K562 (cell line): Measurements from ENCODE around the gene EHBP1L1. TPM values are rescaled to one million over a fixed set of nuclear protein-coding genes. Genes with fewer than 3 reads are reported as not detected.

ENCODE experiments used
- DIDO1 ChIP-seq: fragments of 450-650 bp; IDR thresholded peaks from 2 replicates; pipeline ENCODE4 v1.6.1; 2016; ENCODE audit warnings: low read depth, missing biosample characterization, missing genetic modification characterization
- ELF4 ChIP-seq: fragments of 450-650 bp; formaldehyde crosslinking; IDR thresholded peaks from 2 replicates; pipeline ENCODE4 v1.4.0; 2022; ENCODE audit warnings: missing genetic modification characterization
- FOSL1 ChIP-seq: fragments of 200-800 bp; sonication (Bioruptor generic); conservative IDR thresholded peaks from 2 replicates; pipeline ENCODE4 v1.6.1; 2016; ENCODE audit warnings: missing genetic modification characterization, missing compliant biosample characterization
- LEF1 ChIP-seq: fragments of 450-650 bp; IDR thresholded peaks from 2 replicates; pipeline ENCODE4 v1.6.1; 2016; ENCODE audit warnings: mild to moderate bottlenecking
- MTA3 ChIP-seq: fragments of 450-650 bp; formaldehyde crosslinking; IDR thresholded peaks from 2 replicates; pipeline ENCODE4 v1.6.1; 2017; ENCODE audit warnings: mild to moderate bottlenecking, borderline replicate concordance
- NONO ChIP-seq, 2 experiments: fragments of 200-400 bp in 1 of 2; fragments of 450-650 bp in 1 of 2; formaldehyde crosslinking in 1 of 2; IDR thresholded peaks; 2 replicates each; pipeline ENCODE4 v1.6.1; 2017; ENCODE audit warnings: low read depth in 2 of 2, mild to moderate bottlenecking in 2 of 2, moderate library complexity in 2 of 2, low read length in 1 of 2
- TAF1 ChIP-seq: IDR thresholded peaks from 2 replicates; pipeline ENCODE4 v1.6.1; 2011; ENCODE audit warnings: mild to moderate bottlenecking, low read length, moderate library complexity; ENCODE audit not compliant: insufficient read depth, control insufficient read depth, severe bottlenecking; ENCODE audit errors: extremely low read depth
- TARDBP ChIP-seq: fragments of 450-650 bp; IDR thresholded peaks from 2 replicates; pipeline ENCODE4 v1.6.1; 2016
- TOE1 ChIP-seq, 2 experiments: fragments of 450-650 bp in 1 of 2; sonication (generic) in 1 of 2; formaldehyde crosslinking in 1 of 2; IDR thresholded peaks; 2 replicates each; pipeline versions ENCODE4 v1.7.1 to v1.8.0; 2016 to 2022; ENCODE audit warnings: borderline replicate concordance in 2 of 2, mild to moderate bottlenecking in 2 of 2, antibody characterized with exemption in 1 of 2, inconsistent platforms in 1 of 2, low read depth in 1 of 2, missing genetic modification reagents in 1 of 2, moderate library complexity in 1 of 2
- polyA plus RNA-seq, 8 experiments: library from polyadenylated mRNA; depleted of rRNA in 4 of 8; stranded (reverse) in 5 of 8; unstranded in 3 of 8; fragments of >200 nt; fragmentation: Nextera tagmentation in 2 of 8; fragmentation: Illumina TruSeq in 1 of 8; extraction: Ambion mirVana in 2 of 8; extraction: Trizol in 1 of 8; gene quantifications; 2 replicates each; pipeline versions ENCODE4 v1.2.1 to v1.2.3, GENCODE V29; 2011 to 2014; ENCODE audit warnings: inconsistent platforms in 1 of 8, missing spikeins in 1 of 8
- total RNA-seq, 7 experiments: library from RNA; depleted of rRNA in 6 of 7; stranded (reverse); fragments of >200 nt in 6 of 7; fragmentation: Illumina TruSeq in 2 of 7; extraction: Trizol in 2 of 7; gene quantifications; 2 replicates each; pipeline versions ENCODE4 v1.2.1 to v1.2.3, GENCODE V29; 2011 to 2021; ENCODE audit warnings: low replicate concordance in 1 of 7
- TF ChIP-seq, protein P1 (sequence below): fragments of 450-650 bp; IDR thresholded peaks from 2 replicates; pipeline ENCODE4 v1.6.1; 2016; ENCODE audit warnings: mild to moderate bottlenecking, moderate library complexity
- TF ChIP-seq, protein P2 (sequence below): sonication (generic); formaldehyde crosslinking; IDR thresholded peaks from 2 replicates; pipeline ENCODE4 v1.8.0; 2022; ENCODE audit warnings: mild to moderate bottlenecking, missing genetic modification reagents

EHBP1L1 gene
- total and polyA plus RNA-seq, 9 of the 15 experiments (the other 6 are each of a cell fraction or from before 2014, with no cell fraction given): 0.03 to 87.1 (median 26.3) TPM

DNA sequence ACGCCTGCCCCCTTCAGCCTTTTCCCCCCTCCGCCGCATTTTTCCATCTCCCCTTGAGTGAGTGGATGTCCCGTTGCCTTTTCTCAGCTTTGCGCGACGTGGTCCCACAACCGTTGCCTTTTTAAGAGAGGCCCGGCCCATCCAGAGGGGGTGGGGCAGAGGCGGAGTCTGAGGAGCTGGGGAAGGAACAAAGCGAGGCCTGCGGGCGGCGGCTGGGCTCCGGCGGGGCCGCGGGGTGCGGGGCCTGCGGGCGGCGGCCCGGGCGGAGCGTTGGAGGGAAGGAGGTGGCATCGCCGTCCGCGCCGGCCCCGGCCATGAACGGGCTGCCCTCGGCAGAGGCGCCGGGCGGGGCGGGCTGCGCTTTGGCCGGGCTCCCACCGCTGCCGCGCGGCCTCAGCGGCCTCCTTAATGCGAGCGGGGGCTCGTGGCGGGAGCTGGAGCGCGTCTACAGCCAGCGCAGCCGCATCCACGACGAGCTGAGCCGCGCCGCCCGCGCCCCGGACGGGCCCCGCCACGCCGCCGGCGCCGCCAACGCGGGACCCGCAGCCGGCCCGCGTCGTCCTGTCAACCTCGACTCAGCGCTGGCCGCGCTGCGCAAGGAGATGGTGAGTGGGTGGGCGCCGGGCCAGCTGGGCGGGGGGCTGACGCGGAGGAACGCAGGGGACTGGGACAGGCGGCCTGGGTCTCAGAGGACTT is 3.3 kb upstream of the EHBP1L1 start, which contains the start of gene FAM89B (continued):
- TF ChIP-seq, protein P1, sequence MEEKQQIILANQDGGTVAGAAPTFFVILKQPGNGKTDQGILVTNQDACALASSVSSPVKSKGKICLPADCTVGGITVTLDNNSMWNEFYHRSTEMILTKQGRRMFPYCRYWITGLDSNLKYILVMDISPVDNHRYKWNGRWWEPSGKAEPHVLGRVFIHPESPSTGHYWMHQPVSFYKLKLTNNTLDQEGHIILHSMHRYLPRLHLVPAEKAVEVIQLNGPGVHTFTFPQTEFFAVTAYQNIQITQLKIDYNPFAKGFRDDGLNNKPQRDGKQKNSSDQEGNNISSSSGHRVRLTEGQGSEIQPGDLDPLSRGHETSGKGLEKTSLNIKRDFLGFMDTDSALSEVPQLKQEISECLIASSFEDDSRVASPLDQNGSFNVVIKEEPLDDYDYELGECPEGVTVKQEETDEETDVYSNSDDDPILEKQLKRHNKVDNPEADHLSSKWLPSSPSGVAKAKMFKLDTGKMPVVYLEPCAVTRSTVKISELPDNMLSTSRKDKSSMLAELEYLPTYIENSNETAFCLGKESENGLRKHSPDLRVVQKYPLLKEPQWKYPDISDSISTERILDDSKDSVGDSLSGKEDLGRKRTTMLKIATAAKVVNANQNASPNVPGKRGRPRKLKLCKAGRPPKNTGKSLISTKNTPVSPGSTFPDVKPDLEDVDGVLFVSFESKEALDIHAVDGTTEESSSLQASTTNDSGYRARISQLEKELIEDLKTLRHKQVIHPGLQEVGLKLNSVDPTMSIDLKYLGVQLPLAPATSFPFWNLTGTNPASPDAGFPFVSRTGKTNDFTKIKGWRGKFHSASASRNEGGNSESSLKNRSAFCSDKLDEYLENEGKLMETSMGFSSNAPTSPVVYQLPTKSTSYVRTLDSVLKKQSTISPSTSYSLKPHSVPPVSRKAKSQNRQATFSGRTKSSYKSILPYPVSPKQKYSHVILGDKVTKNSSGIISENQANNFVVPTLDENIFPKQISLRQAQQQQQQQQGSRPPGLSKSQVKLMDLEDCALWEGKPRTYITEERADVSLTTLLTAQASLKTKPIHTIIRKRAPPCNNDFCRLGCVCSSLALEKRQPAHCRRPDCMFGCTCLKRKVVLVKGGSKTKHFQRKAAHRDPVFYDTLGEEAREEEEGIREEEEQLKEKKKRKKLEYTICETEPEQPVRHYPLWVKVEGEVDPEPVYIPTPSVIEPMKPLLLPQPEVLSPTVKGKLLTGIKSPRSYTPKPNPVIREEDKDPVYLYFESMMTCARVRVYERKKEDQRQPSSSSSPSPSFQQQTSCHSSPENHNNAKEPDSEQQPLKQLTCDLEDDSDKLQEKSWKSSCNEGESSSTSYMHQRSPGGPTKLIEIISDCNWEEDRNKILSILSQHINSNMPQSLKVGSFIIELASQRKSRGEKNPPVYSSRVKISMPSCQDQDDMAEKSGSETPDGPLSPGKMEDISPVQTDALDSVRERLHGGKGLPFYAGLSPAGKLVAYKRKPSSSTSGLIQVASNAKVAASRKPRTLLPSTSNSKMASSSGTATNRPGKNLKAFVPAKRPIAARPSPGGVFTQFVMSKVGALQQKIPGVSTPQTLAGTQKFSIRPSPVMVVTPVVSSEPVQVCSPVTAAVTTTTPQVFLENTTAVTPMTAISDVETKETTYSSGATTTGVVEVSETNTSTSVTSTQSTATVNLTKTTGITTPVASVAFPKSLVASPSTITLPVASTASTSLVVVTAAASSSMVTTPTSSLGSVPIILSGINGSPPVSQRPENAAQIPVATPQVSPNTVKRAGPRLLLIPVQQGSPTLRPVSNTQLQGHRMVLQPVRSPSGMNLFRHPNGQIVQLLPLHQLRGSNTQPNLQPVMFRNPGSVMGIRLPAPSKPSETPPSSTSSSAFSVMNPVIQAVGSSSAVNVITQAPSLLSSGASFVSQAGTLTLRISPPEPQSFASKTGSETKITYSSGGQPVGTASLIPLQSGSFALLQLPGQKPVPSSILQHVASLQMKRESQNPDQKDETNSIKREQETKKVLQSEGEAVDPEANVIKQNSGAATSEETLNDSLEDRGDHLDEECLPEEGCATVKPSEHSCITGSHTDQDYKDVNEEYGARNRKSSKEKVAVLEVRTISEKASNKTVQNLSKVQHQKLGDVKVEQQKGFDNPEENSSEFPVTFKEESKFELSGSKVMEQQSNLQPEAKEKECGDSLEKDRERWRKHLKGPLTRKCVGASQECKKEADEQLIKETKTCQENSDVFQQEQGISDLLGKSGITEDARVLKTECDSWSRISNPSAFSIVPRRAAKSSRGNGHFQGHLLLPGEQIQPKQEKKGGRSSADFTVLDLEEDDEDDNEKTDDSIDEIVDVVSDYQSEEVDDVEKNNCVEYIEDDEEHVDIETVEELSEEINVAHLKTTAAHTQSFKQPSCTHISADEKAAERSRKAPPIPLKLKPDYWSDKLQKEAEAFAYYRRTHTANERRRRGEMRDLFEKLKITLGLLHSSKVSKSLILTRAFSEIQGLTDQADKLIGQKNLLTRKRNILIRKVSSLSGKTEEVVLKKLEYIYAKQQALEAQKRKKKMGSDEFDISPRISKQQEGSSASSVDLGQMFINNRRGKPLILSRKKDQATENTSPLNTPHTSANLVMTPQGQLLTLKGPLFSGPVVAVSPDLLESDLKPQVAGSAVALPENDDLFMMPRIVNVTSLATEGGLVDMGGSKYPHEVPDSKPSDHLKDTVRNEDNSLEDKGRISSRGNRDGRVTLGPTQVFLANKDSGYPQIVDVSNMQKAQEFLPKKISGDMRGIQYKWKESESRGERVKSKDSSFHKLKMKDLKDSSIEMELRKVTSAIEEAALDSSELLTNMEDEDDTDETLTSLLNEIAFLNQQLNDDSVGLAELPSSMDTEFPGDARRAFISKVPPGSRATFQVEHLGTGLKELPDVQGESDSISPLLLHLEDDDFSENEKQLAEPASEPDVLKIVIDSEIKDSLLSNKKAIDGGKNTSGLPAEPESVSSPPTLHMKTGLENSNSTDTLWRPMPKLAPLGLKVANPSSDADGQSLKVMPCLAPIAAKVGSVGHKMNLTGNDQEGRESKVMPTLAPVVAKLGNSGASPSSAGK: no peak
- TF ChIP-seq LEF1 (no peak), TARDBP (no peak), DIDO1 (no peak), TAF1 (no peak), ELF4 (no peak), MTA3 (no peak), FOSL1 (tag) (no peak), TOE1 (IDR thresholded peaks at IDR 0.05; ENCODE audit: borderline replicate concordance) (peak; percentile 86), TOE1 (CRISPR knock-in tag; IDR thresholded peaks at IDR 0.05; ENCODE audit: borderline replicate concordance, low read depth) (no peak), NONO (IDR thresholded peaks at IDR 0.05; ENCODE audit: low read depth in 2 of 2, low read length in 1 of 2) (peak in 1 of 2 experiments; percentile 91; a peak in 2 of 4 replicates)
- TF ChIP-seq, protein P2, sequence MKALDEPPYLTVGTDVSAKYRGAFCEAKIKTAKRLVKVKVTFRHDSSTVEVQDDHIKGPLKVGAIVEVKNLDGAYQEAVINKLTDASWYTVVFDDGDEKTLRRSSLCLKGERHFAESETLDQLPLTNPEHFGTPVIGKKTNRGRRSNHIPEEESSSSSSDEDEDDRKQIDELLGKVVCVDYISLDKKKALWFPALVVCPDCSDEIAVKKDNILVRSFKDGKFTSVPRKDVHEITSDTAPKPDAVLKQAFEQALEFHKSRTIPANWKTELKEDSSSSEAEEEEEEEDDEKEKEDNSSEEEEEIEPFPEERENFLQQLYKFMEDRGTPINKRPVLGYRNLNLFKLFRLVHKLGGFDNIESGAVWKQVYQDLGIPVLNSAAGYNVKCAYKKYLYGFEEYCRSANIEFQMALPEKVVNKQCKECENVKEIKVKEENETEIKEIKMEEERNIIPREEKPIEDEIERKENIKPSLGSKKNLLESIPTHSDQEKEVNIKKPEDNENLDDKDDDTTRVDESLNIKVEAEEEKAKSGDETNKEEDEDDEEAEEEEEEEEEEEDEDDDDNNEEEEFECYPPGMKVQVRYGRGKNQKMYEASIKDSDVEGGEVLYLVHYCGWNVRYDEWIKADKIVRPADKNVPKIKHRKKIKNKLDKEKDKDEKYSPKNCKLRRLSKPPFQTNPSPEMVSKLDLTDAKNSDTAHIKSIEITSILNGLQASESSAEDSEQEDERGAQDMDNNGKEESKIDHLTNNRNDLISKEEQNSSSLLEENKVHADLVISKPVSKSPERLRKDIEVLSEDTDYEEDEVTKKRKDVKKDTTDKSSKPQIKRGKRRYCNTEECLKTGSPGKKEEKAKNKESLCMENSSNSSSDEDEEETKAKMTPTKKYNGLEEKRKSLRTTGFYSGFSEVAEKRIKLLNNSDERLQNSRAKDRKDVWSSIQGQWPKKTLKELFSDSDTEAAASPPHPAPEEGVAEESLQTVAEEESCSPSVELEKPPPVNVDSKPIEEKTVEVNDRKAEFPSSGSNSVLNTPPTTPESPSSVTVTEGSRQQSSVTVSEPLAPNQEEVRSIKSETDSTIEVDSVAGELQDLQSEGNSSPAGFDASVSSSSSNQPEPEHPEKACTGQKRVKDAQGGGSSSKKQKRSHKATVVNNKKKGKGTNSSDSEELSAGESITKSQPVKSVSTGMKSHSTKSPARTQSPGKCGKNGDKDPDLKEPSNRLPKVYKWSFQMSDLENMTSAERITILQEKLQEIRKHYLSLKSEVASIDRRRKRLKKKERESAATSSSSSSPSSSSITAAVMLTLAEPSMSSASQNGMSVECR (CRISPR knock-in tag): peak; percentile 63
